ENCODE data around the gene KDM5B.

The KDM5B gene

DNA sequence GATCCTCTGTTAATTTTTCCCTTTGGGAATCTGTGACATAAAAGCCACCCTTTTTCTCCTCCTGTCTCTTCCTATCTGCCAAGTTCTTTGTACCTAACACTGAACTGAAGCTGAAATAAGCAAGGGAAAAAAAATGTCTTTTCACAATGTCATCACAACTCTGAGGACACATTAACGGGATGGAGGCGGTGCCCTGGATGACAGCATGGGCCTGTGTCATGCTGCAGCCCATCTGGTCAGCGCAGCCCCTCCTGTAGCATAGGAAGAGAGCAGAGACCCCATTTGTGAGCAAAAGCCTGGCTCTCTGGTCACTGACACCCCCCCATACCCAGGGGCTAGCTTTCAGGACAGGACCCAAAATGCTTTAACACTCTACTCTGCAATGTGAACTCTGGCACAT lies 120.4 kb downstream of the KDM5B start:
- H3K4me3 ChIP-seq (ENCODE audit: low read depth, low read length) = no peak overlapping the region
- DNase-seq (ENCODE audit: low read depth) = no peak
- TF ChIP-seq, protein P1, sequence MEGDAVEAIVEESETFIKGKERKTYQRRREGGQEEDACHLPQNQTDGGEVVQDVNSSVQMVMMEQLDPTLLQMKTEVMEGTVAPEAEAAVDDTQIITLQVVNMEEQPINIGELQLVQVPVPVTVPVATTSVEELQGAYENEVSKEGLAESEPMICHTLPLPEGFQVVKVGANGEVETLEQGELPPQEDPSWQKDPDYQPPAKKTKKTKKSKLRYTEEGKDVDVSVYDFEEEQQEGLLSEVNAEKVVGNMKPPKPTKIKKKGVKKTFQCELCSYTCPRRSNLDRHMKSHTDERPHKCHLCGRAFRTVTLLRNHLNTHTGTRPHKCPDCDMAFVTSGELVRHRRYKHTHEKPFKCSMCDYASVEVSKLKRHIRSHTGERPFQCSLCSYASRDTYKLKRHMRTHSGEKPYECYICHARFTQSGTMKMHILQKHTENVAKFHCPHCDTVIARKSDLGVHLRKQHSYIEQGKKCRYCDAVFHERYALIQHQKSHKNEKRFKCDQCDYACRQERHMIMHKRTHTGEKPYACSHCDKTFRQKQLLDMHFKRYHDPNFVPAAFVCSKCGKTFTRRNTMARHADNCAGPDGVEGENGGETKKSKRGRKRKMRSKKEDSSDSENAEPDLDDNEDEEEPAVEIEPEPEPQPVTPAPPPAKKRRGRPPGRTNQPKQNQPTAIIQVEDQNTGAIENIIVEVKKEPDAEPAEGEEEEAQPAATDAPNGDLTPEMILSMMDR (IDR thresholded peaks at IDR 0.05; ENCODE audit: control insufficient read depth, extremely low read depth, insufficient read depth) = no peak

DNA sequence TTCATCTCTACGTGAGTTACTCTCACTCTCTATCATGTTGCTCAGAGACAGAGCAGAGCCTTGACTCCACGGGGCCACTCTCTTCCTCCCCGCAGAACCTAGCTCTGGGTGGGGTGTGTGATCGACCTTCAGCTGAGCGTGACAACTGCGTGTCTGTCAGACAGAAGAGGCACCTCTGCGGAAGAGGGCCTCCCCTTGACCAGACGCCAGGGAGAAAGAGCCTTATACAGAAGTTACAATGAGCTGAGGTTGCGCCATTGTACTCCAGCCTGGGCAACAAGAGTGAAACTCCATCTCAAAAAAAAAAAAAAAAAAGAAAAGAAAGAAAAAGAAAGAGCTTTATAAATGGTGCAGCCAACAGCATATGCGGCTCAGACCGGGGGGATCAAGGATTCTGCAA lies 120.9 kb downstream of the KDM5B start:
- no peak for DNase-seq (ENCODE audit: low read depth)
- TF ChIP-seq, protein P1 (IDR thresholded peaks at IDR 0.05; ENCODE audit: control insufficient read depth, extremely low read depth, insufficient read depth) = no peak
- no peak overlapping the region for H3K4me3 ChIP-seq (ENCODE audit: low read depth, low read length)

DNA sequence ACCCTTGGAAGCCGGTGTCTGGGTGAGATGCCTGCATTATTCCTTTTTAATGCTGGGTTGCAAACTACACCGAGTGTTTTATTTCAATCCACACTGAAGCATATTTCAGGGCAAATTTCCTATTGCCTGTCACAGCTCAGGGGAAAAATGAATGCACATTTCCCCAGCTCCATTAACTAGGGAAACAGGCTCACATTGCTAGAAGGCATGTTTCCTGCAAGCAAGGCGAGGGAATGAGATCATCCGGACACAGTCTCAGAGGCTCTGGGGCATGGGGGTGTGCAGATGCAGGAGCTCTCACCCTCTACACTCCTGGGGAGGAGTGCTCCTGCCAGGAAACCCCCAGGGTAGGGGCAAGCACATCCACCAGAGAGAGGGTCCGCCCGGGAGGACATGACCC lies 122.6 kb downstream of the KDM5B start:
- DNase-seq (ENCODE audit: low read depth) = no peak
- H3K4me3 ChIP-seq (ENCODE audit: low read depth, low read length) = no peak overlapping the region
- TF ChIP-seq, protein P1 (IDR thresholded peaks at IDR 0.05; ENCODE audit: control insufficient read depth, extremely low read depth, insufficient read depth) = no peak

DNA sequence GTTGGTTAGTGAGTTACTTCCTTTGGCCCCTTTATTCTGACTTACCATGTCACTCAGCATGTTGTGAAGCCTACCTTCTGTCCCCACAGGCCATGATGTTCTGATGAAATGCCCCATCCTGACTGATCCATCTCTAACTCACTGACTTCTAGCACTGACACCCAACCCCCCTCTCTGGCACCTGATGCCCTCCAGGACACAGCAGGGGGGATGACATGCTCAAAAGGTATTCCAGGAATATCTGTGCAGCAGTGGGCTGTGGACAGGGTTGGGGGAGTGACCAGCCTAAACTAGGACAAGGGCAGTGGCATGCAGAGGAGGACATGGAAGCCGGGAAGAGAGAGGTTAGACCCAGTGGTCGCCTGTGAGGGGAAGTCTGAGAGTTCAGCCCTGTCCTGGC lies 123.5 kb downstream of the KDM5B start:
- no peak overlapping the region for H3K4me3 ChIP-seq (ENCODE audit: low read depth, low read length)
- TF ChIP-seq, protein P1 (IDR thresholded peaks at IDR 0.05; ENCODE audit: control insufficient read depth, extremely low read depth, insufficient read depth) = no peak
- DNase-seq (ENCODE audit: low read depth) = no peak

DNA sequence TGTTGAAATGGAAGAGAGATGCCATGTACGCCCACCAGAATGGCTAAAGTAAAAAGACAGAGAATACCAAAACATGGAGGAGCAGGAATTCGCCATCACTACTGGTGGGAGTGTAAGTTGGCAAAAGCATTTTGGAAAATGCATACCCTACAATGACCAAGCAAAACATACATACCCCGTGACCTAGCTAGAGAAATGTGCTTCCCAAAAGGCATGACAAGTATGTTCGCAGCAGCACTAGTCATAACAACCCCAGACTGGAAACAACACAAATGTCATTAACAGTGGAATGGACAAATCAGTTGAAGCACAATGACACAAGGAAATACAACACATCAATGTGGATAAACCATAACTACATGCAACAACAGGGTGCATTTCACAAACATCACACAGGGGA lies 125.2 kb downstream of the KDM5B start:
- no peak for DNase-seq (ENCODE audit: low read depth)
- H3K4me3 ChIP-seq (ENCODE audit: low read depth, low read length) = no peak overlapping the region
- TF ChIP-seq, protein P1 (IDR thresholded peaks at IDR 0.05; ENCODE audit: control insufficient read depth, extremely low read depth, insufficient read depth) = no peak

DNA sequence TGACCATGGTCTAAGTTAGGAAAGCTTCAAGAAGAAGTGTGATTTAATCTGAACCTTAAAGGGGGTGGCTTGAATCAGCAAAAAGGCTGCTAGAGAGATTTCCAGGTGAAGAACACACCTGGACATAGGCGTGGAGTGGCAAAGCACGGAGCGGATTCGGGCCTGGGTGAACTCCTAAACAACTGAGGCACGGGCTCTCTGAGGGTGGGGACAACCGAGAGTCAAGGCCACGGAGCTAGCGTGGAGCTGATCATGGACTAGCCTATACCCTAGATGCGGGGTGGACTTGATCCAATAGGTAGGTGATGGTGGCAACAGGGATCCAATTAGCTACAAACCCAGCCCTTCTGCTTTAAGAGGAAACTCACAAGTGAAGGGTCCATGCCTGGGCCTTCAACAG lies 125.7 kb downstream of the KDM5B start:
- no peak for DNase-seq (ENCODE audit: low read depth)
- H3K4me3 ChIP-seq (ENCODE audit: low read depth, low read length) = no peak overlapping the region
- TF ChIP-seq, protein P1 (IDR thresholded peaks at IDR 0.05; ENCODE audit: control insufficient read depth, extremely low read depth, insufficient read depth) = no peak

DNA sequence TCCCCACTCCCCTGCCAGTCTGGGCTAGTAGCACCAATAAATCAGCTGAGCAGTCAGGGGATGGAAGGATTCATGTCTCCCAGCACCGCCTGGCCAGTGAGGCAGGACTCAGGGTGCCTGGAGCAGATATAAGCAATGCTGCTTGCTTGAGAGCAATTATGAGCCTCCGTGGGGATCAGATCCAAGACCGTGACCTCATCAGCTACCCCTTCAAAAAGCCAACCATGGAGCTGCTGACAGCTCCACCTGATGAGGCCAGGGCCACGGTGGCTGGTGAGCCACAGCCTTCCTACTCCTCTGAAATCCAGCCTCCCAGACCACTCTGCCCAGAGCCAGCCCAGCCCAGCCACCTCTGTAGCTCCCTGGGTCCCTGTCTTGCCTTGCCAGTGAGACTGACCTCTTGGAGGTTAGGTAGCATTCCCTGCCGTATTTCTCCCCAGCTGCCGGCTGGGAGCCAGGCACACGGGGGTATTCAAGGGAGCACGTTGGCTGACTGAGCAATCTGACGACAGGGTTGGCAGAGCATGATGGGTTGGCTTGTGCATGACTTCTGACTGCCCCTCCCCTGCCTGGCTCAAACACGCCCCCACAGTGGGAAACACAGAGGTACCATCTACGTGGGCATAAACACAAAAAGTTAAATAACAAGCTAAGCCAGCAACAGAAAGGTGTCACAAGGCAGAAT lies 126.3 kb downstream of the KDM5B start:
- TF ChIP-seq, protein P1 (IDR thresholded peaks at IDR 0.05; ENCODE audit: control insufficient read depth, extremely low read depth, insufficient read depth) = no peak
- no peak for DNase-seq (ENCODE audit: low read depth)
- no peak overlapping the region for H3K4me3 ChIP-seq (ENCODE audit: low read depth, low read length)

All from LNCaP clone FGC (cell line).